ENCODE results near the gene ST7.

GRCh38 chr7:117020591-117020973, 67.3 kb downstream of the ST7 start:
- TF ChIP-seq ZNF777 (CRISPR knock-in tag; IDR thresholded peaks at IDR 0.05) (no peak), FOXA1 (IDR thresholded peaks at IDR 0.05) (no peak), FOXA1 (CRISPR knock-in tag; IDR thresholded peaks at IDR 0.05) (no peak), SIX1 (CRISPR knock-in tag; IDR thresholded peaks at IDR 0.05; ENCODE audit: borderline replicate concordance) (no peak), ZNF543 (CRISPR knock-in tag; IDR thresholded peaks at IDR 0.05) (no peak), BHLHE40 (IDR thresholded peaks at IDR 0.05; ENCODE audit: low read length) (no peak)
